HepG2 (cell line): ENCODE measurements around the gene C2orf42. TPM values are rescaled to one million over a fixed set of nuclear protein-coding genes. Genes with fewer than 3 reads are reported as not detected.

Experiments
- CHD4 ChIP-seq: fragments of 200-600 bp; sonication (generic); IDR thresholded peaks from 2 replicates; pipeline ENCODE4 v1.7.0; 2017; ENCODE audit warnings: mild to moderate bottlenecking, low read length, borderline replicate concordance
- IRF2 ChIP-seq: IDR thresholded peaks from 2 replicates; pipeline ENCODE4 v1.6.1; 2018; ENCODE audit warnings: missing genetic modification reagents, missing compliant biosample characterization
- REPIN1 ChIP-seq: sonication (generic); formaldehyde crosslinking; IDR thresholded peaks from 2 replicates; pipeline ENCODE4 v1.8.0; 2022; ENCODE audit warnings: missing genetic modification reagents, low read depth, mild to moderate bottlenecking, borderline replicate concordance
- ZFP41 ChIP-seq: sonication (generic); formaldehyde crosslinking; IDR thresholded peaks from 2 replicates; pipeline ENCODE4 v1.4.0; 2020; ENCODE audit warnings: mild to moderate bottlenecking, missing genetic modification reagents, borderline replicate concordance
- ZNF367 ChIP-seq: sonication (generic); formaldehyde crosslinking; IDR thresholded peaks from 2 replicates; pipeline ENCODE4 v1.4.0; 2020; ENCODE audit warnings: missing genetic modification reagents, borderline replicate concordance
- ZNF577 ChIP-seq: sonication (generic); formaldehyde crosslinking; IDR thresholded peaks from 2 replicates; pipeline ENCODE4 v1.4.0; 2020; ENCODE audit warnings: mild to moderate bottlenecking, low read depth, missing genetic modification reagents, borderline replicate concordance
- ZNF883 ChIP-seq: sonication (generic); formaldehyde crosslinking; IDR thresholded peaks from 2 replicates; pipeline ENCODE4 v1.5.1; 2020; ENCODE audit warnings: mild to moderate bottlenecking, missing genetic modification reagents; ENCODE audit errors: not compliant biosample characterization
- ZSCAN30 ChIP-seq: sonication (generic); formaldehyde crosslinking; IDR thresholded peaks from 2 replicates; pipeline ENCODE4 v1.5.0; 2020; ENCODE audit warnings: mild to moderate bottlenecking, missing genetic modification reagents
- polyA plus RNA-seq, 8 experiments: library from polyadenylated mRNA; depleted of rRNA in 3 of 8; stranded (reverse) in 7 of 8; unstranded in 1 of 8; fragments of >200 nt; fragmentation: Illumina TruSeq in 4 of 8; extraction: Trizol in 4 of 8; gene quantifications; 2 replicates each; pipeline versions ENCODE4 v1.2.1 to v1.2.3, GENCODE V29; 2011 to 2016; ENCODE audit warnings: low read depth in 4 of 8, missing spikeins in 1 of 8, mixed read lengths in 1 of 8; ENCODE audit not compliant: insufficient read depth in 1 of 8
- total RNA-seq, 5 experiments: library from RNA; depleted of rRNA; stranded (reverse); fragments of >200 nt; fragmentation: Illumina TruSeq; extraction: Trizol; gene quantifications; 2 replicates each; pipeline ENCODE4 v1.2.3, GENCODE V29; 2016; ENCODE audit warnings: low read depth in 1 of 5
- TF ChIP-seq, protein P1 (sequence below): sonication (generic); formaldehyde crosslinking; IDR thresholded peaks from 2 replicates; pipeline ENCODE4 v1.4.0; 2020; ENCODE audit warnings: missing genetic modification reagents, borderline replicate concordance
- TF ChIP-seq, protein P2 (sequence below): sonication (generic); formaldehyde crosslinking; IDR thresholded peaks from 2 replicates; pipeline ENCODE4 v1.4.0; 2020; ENCODE audit warnings: missing genetic modification reagents
- TF ChIP-seq, protein P3 (sequence below): sonication (generic); formaldehyde crosslinking; IDR thresholded peaks from one replicate; pipeline ENCODE4 v1.5.1; 2020; ENCODE audit warnings: mild to moderate bottlenecking, missing genetic modification reagents; ENCODE audit errors: not compliant biosample characterization
- TF ChIP-seq, protein P4 (sequence below): sonication (generic); formaldehyde crosslinking; IDR thresholded peaks from 2 replicates; pipeline ENCODE4 v1.8.1; 2023; ENCODE audit warnings: mild to moderate bottlenecking, missing genetic modification reagents

The C2orf42 gene
- total and polyA plus RNA-seq, 2 of the 13 experiments (the other 11 are each of a cell fraction or from before 2014, with no cell fraction given) = 9.3 to 9.9 TPM

DNA sequence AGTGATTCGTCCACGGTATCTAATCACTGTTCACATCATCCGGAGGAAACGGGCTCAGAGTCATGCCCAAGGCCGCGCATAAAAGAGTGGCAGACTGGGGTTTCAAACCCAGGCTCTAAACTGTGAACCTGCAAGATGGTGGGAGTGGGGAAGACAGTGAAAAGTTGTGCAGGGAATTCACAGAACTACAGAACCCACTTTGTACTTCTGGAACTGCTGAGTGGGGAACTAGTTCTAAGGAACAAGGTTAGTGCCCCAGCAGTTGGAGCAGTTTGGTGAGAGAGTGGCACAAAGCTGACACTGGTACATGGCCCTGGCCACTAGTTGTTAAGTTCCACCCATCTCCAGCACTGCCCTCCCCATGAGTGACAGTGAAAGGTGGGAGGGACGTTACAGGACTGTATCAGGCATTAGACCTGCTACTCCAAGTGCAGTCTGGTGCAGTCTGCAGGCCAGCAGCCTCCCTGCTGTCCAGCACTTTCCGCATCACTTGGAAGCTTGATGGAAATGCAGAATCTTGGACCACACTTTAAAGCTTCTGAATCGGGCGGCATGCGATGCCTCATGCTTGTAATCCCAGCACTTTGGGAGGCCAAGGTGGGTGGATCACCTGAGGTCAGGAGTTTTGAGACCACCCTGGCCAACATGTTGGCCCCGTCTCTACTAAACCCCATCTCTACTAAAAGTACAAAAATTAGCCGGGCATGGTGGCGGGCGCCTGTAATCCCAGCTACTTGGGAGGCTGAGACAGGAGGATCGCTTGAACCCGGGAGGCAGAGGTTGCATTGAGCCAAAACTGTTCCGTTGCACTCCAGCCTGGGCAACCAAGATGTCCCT is 47.3 kb downstream of the C2orf42 start (continued):
- TF ChIP-seq, protein P1, sequence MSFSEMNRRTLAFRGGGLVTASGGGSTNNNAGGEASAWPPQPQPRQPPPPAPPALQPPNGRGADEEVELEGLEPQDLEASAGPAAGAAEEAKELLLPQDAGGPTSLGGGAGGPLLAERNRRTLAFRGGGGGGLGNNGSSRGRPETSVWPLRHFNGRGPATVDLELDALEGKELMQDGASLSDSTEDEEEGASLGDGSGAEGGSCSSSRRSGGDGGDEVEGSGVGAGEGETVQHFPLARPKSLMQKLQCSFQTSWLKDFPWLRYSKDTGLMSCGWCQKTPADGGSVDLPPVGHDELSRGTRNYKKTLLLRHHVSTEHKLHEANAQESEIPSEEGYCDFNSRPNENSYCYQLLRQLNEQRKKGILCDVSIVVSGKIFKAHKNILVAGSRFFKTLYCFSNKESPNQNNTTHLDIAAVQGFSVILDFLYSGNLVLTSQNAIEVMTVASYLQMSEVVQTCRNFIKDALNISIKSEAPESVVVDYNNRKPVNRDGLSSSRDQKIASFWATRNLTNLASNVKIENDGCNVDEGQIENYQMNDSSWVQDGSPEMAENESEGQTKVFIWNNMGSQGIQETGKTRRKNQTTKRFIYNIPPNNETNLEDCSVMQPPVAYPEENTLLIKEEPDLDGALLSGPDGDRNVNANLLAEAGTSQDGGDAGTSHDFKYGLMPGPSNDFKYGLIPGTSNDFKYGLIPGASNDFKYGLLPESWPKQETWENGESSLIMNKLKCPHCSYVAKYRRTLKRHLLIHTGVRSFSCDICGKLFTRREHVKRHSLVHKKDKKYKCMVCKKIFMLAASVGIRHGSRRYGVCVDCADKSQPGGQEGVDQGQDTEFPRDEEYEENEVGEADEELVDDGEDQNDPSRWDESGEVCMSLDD (CRISPR knock-in tag) = no peak
- TF ChIP-seq IRF2 (CRISPR knock-in tag) (peak; percentile 61; the same call in 1 of the 2 replicates), CHD4 (0 out of 2 replicates have a peak, but pooled peaks have one; percentile 45), ZNF367 (CRISPR knock-in tag) (no peak), REPIN1 (CRISPR knock-in tag) (0 out of 2 replicates have a peak, but pooled peaks have one; percentile 33), ZFP41 (no peak), ZNF577 (CRISPR knock-in tag) (no peak), ZSCAN30 (CRISPR knock-in tag) (no peak), ZNF883 (peak; percentile 72)
- TF ChIP-seq, protein P2, sequence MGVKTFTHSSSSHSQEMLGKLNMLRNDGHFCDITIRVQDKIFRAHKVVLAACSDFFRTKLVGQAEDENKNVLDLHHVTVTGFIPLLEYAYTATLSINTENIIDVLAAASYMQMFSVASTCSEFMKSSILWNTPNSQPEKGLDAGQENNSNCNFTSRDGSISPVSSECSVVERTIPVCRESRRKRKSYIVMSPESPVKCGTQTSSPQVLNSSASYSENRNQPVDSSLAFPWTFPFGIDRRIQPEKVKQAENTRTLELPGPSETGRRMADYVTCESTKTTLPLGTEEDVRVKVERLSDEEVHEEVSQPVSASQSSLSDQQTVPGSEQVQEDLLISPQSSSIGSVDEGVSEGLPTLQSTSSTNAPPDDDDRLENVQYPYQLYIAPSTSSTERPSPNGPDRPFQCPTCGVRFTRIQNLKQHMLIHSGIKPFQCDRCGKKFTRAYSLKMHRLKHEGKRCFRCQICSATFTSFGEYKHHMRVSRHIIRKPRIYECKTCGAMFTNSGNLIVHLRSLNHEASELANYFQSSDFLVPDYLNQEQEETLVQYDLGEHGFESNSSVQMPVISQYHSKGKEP (CRISPR knock-in tag) = 0 out of 2 replicates have a peak, but pooled peaks have one; percentile 10
- TF ChIP-seq, protein P3, sequence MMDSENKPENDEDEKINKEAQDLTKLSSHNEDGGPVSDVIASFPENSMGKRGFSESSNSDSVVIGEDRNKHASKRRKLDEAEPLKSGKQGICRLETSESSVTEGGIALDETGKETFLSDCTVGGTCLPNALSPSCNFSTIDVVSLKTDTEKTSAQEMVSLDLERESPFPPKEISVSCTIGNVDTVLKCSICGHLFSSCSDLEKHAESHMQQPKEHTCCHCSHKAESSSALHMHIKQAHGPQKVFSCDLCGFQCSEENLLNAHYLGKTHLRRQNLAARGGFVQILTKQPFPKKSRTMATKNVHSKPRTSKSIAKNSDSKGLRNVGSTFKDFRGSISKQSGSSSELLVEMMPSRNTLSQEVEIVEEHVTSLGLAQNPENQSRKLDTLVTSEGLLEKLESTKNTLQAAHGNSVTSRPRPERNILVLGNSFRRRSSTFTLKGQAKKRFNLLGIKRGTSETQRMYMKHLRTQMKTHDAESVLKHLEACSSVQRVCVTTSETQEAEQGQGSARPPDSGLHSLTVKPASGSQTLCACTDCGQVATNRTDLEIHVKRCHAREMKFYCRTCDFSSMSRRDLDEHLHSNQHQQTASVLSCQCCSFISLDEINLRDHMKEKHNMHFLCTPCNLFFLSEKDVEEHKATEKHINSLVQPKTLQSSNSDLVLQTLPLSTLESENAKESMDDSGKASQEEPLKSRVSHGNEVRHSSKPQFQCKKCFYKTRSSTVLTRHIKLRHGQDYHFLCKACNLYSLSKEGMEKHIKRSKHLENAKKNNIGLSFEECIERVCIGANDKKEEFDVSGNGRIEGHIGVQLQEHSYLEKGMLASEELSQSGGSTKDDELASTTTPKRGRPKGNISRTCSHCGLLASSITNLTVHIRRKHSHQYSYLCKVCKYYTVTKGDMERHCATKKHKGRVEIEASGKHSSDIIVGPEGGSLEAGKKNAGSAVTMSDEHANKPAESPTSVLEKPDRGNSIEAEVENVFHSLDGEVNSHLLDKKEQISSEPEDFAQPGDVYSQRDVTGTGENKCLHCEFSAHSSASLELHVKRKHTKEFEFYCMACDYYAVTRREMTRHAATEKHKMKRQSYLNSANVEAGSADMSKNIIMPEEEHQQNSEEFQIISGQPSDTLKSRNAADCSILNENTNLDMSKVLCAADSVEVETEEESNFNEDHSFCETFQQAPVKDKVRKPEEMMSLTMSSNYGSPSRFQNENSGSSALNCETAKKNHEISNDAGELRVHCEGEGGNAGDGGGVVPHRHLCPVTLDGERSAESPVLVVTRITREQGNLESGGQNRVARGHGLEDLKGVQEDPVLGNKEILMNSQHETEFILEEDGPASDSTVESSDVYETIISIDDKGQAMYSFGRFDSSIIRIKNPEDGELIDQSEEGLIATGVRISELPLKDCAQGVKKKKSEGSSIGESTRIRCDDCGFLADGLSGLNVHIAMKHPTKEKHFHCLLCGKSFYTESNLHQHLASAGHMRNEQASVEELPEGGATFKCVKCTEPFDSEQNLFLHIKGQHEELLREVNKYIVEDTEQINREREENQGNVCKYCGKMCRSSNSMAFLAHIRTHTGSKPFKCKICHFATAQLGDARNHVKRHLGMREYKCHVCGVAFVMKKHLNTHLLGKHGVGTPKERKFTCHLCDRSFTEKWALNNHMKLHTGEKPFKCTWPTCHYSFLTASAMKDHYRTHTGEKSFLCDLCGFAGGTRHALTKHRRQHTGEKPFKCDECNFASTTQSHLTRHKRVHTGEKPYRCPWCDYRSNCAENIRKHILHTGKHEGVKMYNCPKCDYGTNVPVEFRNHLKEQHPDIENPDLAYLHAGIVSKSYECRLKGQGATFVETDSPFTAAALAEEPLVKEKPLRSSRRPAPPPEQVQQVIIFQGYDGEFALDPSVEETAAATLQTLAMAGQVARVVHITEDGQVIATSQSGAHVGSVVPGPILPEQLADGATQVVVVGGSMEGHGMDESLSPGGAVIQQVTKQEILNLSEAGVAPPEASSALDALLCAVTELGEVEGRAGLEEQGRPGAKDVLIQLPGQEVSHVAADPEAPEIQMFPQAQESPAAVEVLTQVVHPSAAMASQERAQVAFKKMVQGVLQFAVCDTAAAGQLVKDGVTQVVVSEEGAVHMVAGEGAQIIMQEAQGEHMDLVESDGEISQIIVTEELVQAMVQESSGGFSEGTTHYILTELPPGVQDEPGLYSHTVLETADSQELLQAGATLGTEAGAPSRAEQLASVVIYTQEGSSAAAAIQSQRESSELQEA = no peak
- TF ChIP-seq, protein P4, sequence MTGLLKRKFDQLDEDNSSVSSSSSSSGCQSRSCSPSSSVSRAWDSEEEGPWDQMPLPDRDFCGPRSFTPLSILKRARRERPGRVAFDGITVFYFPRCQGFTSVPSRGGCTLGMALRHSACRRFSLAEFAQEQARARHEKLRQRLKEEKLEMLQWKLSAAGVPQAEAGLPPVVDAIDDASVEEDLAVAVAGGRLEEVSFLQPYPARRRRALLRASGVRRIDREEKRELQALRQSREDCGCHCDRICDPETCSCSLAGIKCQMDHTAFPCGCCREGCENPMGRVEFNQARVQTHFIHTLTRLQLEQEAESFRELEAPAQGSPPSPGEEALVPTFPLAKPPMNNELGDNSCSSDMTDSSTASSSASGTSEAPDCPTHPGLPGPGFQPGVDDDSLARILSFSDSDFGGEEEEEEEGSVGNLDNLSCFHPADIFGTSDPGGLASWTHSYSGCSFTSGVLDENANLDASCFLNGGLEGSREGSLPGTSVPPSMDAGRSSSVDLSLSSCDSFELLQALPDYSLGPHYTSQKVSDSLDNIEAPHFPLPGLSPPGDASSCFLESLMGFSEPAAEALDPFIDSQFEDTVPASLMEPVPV = peak; percentile 75
